GM21367 (cell line): ENCODE data around the gene PTPN7.
A peak's percentile ranks its signal among the peaks of the same experiment; 100 is the strongest.
"Not testable (repeated sequence)": the region's sequence is repeated elsewhere in the genome, so short reads cannot be mapped to it uniquely, and the experiment has no call there.

Experiments
- ATAC-seq: cut with Tn5 transposase; IDR thresholded peaks from one replicate; pipeline ENCODE4 v1.9.1; 2021; ENCODE audit not compliant: unreplicated experiment

PTPN7 gene

DNA sequence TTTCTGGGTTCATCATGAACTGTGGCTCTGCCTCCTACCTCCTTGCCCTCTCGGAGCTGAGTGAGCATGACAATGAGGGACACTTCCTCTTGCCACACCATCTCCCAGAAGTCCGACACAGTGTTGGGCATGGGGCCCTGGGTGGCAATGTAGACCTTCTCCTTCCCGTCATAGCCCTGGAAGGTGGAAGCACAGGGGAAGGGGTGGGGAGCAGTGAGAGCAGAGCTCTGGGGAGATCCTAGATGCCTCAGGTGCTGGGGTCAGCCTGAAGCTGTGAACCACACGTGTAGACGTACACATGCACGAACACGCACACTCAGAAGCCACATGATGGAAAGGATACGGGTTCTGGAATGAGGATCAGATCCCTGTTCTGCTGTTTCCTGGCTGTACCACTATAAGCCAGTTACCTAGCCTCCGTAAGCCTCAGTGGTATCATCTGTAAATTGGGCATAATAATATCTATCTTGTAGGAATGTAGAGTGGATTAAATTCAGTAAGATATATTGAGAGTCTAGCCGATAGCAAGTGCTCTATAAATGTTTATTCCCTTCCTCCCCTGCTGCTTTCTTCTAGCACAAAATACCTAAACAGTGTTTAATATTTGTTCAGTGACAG, 6.1 kb downstream of the PTPN7 start:
- no peak for ATAC-seq

DNA sequence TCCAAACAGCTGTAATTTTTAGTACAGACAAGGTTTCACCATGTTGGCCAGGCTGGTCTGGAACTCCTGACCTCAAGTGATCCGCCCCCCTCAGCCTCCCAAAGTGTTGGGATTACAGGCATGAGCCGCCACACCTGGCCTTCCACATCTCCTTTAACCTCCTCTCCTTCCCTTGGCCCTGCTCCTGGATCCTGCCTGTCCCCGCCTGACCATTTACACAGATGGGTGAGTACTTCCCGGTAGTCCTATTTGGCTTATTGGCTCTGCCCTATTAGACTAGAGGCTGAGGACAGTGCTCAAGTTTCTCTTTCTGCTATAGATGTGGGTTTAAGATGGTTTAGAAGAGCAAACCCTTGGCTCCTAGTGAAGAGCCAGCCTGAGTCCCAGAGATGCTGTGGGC, 7.1 kb downstream of the PTPN7 start:
- ATAC-seq = no peak

DNA sequence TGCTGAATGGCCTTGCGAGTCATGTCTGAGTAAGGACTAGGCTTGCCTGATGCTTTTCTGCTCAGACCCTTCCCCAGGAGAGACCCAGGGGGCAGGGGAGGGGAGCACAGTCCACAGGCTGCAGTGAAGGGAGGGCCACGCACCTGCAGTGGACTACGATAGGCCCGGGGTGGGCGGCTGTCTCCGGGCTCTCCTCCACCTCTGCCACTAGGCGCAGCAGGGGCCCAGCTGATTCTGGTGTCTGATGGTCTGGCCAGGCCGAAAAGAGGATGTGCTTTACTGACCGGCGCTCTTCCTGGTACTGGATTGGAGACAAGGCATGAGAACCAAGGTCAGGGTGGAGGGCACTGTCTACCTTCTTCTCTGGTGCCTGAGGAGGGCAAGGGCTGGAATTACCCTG, 8.0 kb downstream of the PTPN7 start:
- no peak for ATAC-seq

DNA sequence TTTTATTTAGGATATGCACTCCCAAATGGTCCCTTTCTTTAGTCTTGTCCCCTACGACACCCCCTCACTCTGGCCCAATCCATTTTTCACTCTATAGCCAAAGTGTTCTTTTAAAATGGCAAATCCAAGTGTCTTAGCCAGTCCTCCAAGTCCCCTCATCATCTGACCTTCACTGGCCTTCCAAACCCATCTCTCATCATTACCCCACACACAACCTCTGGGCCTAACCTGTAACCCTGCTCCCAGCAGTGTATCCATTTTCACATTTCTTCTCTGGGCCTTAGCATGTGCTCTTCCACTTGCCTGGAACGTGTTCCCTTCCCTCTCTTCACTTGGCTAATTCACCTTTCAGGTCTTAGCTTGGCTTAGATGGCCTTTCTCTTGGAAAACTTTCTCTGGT, 9.4 kb downstream of the PTPN7 start:
- no peak for ATAC-seq

DNA sequence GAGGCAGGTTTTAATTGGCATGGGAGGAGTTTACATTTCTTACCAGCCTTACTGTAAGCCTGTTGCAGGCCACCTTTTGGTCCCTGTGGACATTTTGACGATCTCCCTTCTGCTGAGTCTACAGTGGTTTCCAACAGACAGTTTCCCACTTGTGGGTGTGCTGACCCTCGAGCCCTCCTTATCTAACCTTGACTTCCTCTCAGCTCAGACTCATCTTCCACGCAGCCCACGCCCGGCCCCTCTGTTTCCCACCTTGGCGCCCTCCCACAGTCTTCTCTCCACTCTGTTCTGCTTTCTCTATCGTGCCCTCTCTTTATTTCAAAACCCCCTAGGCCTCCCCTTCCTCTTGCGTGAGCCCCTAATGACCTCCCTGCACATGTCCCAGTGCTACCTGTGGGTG, 9.8 kb downstream of the PTPN7 start:
- ATAC-seq = no peak

DNA sequence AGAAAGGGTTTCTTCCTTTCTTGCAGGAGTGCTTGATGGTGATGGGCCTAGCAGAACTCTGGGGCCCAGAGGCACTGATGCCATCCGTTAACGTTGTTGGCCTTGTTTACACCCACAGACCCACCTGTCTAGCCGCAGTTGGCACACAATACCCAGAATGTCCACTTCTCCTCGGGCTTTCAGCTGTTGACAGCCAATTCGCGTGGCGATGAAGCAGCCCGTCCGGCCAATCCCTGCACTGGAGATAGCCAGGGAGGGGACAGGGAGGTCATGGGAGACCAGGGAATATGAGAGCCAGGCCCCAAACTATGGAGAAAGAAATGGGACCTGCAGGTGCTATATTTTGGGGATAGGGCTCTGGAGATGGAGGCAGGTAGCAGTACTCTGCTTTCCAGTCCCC, 10.2 kb downstream of the PTPN7 start:
- no peak for ATAC-seq

DNA sequence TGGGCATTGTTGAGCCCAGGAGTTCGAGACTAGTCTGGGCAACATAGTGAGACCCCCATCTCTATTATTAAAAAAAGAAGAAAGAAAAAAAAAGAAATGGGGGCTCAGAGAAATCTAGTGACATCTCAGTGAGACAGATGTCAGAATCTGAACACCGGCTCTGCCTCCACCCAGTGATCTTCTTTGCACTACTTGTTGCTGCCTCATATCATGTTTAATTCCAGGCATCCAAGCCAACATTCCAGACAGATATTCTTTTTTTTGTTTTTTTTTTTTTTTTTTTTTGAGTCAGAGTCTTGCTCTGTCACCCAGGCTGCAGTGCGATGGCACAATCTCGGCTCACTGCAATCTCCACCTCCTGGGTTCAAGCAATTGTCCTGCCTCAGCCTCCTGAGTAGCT, 10.8 kb downstream of the PTPN7 start:
- no peak for ATAC-seq

DNA sequence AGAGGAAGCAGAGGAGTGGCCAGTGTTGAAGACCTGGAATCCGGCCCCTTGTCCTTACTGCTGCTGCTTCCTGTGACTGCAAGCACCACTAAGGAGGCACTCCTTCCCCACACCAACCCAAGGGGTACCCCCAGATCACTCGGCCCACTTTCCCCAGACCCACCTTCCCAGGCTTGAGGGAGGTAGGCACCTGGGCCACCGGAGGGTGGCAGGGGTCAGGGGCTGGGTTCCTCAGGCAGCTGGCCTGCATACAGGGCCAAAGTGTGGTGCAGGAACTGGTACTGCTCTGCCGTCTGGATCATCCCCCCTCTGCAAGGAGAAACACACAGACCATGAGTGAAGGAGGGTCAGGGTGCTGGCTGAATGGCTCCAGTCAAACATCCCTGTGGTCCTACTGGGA, 12.0 kb downstream of the PTPN7 start:
- ATAC-seq = no peak

DNA sequence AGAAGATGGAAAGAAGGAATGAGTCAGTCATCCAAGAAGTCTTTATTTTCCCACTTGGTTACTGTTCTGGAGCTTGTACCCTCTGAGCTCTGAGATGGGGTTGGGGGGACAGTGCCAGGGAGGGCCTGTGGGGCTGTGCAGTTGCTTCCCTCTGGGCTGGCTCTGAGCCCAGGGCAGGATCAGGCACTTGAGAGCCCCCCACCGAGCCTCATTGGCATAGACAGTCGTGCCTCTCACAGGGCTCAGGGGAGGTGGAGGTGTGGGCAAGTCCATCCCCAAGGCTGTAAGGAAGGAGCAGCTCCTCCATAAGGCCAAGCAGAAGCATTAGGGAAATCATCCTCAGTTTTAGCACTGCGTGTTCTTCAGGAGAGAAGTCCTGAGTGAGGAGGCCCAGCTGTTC, 13.4 kb downstream of the PTPN7 start:
- no peak for ATAC-seq

DNA sequence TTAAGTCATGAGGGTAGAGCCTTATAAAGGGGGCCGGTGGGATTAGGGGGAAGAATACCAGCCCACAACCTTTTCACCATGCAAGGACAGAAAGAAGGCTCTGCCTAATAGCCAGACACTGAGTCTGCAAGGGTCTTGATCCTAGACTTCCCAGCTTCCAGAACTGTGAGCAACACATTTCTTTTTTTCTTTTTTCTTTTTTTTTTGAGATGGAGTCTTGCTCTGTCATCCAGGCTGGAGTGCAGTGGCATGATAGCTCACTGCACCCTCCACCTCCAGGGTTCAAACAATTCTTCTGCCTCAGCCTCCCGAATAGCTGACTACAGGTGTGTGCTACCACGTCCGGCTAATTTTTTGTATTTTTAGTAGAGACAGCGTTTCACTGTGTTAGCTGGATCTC, 14.1 kb downstream of the PTPN7 start:
- ATAC-seq = no peak

DNA sequence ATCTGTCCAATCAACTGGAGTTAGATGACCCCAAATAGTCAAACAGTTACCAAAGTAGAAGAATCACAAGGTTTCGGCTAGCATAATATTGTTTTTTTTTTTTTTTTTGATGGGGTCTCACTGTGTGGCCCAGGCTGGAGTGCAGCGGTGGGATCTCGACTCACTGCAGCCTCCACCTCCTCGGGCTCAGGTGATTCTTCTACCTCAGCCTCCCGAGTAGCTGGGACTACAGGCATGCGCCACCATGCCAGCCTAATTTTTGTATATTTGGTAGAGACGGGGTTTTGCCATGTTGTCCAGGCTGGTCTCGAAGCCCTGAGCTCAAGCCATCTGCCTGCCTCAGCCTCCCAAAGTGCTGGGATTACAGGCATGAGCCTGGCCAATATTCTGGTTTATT, 14.7 kb downstream of the PTPN7 start:
- ATAC-seq = not testable (repeated sequence)

DNA sequence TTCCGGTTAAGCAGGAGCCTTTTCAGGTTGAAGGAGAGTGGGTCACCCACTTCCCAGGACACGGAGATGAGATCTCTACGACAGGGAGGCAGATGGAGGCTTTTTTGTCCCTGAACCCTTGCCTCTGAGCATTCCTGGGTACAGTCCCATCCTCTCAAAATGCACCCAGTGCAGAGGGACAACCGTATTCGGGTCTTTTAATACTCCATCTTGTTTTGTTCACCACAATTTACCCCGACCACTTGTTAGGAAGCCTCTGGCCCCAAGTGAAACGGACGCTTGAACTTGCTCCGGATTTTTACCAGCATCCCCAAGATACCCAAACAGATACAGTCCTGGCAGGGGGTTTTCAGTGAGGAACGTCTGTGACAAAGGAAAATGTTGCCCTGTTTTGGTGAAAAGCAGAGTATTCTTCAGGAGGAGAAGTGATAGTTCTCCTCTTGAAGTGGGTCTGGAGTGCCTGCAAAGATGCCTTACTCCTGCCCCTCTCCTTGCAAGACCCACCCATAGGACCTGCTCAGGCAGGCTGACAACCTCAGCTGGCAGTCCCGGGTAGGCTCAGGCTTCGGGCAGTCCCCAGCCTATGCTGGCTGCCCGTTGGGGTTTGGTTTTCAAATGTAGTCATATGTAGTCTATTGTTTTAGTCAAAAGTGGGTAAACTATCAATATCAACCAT, 15.2 kb downstream of the PTPN7 start:
- ATAC-seq = no peak

DNA sequence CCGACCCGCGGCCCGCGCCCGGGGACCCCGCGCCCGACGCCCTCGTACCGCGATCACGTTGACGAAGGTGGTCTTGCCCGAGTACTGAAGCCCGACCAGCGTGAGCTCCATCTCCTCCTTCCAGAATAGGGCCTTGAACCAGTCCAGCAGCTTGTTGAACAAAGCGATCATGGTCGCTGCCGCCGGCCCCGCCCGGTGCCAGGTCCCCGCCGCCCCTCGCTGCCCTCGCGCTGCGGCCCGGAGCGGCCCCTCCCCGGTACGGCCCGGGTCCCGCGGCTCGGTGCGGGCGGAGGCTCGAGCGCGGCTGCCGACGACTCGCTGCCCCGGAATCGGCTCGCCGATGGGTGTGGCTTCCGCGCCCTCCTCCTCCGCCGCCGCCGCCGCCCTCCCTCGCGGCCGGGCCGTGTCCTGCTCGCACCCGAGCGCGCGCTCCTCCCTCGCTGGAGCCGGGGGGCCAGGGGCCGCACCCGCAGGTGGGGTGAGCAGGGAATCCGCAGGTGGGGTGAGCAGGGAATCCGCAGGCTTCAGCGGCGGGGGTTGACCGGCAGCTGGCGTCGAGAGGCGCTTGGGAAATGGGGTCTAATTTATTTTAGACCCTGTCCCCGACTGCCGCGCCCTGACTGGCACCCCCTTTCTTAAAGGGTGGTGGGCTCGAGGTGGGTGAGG, 15.9 kb downstream of the PTPN7 start, which contains the start of gene ARL8A:
TSS of gene ARL8A (minus strand) at position 336 of the 666 bp plus-strand sequence. CDS start at position 171, 165 bp downstream.
- ATAC-seq = peak; percentile 60

DNA sequence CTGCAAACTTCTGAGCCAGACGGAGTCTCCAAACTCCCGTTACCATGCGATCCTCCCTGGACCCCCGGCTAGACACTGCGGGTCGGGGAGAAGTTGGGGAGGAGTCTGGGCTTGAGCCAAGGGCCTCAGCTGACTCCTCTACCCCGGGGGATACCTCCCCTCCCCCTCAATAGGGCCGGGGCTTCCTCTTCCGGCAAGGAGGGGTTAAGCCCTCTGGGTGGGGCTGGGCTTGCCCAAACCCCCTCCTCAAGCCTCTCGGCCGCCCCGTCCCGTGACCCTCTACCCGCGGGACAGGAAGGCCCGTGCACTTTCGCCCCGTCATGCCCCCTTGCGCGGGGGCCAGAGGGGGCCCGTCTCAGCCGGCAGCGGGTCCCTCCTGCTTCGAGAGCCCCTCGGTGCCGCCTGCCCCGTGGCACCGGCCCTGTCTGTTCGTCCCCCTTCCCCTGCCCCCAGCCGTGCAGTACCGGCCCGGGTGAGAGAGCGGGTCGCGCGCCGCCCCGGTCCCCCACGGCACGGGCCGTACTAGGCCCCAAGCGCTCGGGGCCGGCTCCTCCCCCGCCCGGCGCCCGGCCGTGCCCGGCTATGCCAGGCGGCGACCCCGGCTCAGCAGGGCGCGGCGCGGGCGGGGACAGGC, 16.5 kb downstream of the PTPN7 start:
- peak; percentile 36 for ATAC-seq

DNA sequence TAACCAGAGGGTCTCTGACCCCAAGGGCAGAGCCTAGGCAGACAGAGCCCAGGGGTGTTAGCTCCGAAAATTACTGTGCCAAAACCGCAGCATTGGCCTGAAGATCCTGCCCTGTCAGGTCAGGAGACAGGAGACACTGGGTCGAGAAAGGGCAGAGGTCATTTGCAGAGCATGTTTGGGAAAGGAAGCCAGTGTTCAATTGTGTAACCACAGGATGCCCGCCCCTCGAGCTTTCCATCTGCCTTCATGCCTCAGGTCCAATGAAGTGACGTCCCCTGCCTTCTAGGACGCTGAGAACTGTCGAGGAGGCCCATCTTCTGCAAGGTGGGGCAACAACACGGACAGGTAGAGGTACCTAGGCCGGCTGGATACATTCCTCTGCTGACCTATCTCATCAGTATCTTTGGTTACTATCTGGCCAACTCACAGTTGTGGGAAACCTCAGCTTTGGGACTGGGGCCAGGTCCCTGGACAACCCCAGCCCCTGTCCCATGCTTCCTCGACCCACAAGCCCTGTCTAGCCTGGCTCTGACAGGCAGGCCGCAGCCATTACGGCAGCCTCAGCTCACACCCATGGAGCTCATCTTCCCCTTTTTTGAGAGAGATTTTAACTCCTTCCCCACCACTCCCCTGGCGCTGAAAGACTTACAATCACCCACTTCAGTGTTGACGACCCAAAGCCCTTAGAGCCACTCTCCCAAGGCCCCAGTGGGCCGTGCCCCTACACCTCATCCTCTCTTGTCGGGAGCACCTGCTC, 17.2 kb downstream of the PTPN7 start:
- ATAC-seq = peak; percentile 34

DNA sequence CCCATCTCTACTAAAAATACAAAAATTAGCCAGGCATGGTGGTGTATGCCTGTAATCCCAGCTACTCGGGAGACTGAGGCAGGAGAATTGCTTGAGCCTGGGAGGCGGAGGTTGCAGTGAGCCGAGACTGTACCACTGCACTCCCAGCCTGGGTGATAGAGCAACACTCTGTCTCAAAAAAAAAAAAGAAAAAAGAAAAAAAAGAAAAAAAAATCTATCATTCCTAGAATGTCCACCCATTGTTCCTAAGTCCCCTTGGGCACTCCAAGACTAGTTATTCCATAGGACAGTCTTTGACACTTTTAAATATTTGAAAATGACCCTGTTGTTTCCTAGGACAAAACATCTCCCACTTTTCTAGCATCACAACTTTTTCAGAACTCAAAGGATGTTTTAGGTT, 18.9 kb downstream of the PTPN7 start:
- ATAC-seq = not testable (repeated sequence)

DNA sequence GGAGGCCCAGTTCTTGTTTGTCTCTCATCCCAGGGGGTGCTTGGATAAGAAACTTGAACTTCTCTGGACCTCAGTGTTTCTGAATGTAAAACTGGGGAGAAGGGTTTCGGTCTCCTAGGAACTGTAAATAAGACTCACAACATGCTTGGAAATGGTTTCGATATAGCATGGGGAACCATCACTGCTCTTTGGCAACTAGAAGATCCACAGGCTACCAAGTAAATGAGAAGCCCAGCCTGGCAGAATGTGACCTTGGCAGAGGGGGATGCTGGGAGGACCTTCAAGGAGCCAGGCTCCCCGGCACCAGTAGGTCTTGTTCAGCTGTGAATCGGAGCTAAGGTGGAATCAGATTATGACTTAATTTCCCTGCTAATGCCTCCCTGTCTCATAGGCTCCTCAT, 19.6 kb downstream of the PTPN7 start:
- ATAC-seq = no peak

DNA sequence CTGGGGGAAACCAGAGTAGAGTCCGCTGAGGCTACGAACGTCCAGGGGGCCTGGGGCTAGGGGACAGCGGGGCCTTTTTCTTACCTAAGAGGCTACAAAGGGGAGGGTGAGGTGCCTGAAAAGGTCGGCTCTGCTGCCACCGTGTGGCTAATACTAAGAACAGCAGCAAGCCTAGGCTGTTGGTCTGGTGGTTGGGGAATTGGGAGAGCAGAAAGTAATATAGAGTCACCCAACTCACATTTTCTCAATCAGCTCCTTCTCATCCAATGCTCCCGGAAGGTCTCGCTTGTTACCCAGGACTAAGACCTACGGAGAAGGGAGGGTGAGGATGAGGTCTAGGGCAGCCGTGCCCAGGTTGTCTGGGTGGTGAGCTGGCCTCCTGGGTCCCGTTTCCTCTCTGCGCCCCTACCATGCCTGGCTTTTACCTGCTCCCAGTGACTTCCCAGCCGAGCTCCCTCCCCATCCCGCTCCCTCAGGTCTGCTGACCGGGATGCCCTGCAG, 25.1 kb downstream of the PTPN7 start:
- ATAC-seq = no peak

DNA sequence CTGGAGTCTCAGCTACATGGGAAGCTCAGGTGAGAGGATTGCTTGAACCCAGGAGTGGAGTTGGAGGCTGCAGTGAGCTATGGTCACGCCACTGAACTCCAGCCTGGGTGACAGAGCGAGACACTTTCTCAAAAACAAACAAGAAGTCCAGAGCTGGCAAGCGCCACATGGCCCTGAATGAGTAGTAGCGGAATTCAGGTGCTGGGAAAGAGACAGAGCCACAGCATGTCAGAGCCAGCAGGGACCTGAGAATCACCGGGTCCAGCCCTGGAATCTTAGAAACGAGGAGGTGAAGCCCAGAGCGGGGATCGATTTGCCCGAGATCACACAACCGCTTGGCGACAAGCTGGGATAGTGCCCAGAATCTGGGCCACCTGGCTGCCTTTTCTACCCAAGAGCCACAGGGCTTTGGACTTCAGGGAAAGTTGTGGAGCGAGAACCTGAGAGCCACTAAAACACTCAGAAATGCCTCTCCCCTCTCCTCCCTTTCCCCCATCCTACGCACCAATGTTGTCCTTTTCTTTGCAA, 25.7 kb downstream of the PTPN7 start:
- ATAC-seq = no peak

DNA sequence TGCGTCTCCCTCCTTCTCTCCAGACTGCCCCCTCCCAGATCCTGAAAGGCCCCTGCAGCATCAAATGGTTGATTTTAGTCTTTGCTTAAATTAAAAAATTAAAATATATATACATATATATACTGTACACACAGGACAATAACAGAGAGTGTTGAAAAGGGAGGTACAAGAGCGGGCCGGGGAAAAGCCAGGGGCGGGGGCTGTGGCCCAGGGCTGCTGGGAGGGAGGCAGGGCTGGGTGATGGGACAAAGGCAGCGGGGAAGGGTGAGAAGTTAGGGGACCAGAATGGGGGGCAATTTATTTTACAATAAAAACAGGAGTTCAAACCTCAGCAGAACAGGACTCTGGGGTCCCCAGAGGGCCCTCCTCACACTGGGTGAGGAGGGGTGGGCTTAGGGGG, 26.4 kb downstream of the PTPN7 start:
- no peak for ATAC-seq

DNA sequence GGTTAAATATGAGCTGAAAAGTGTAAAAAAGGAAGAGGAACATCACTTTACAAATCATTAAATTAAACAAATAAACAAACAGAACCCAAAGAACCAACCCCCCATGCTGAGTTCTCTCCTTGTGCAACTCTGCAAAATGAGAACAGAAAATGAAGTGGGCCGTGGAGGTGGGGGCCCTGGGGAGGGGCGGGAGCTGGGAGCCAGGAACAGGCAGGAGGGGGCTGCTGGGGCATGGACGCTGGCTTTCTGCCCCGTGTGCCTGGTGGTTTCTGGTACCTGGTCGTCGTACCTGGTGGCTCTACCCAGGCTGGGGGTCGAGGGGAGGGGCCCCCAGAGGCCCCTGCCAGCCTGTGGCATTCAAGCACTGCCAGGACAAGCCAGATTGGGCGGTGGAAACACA, 26.9 kb downstream of the PTPN7 start:
- ATAC-seq = no peak
